GM21528 (cell line): Measurements from ENCODE around the gene IL12B.
"Not testable (repeated sequence)": the region's sequence is repeated elsewhere in the genome, so short reads cannot be mapped to it uniquely, and the experiment has no call there.

Experiments used
- ATAC-seq: cut with Tn5 transposase; IDR thresholded peaks from one replicate; pipeline ENCODE4 v1.9.1; 2021; ENCODE audit warnings: mild to moderate bottlenecking, moderate library complexity; ENCODE audit not compliant: unreplicated experiment, low FRiP score

Gene IL12B

GRCh38 chr5:159330131-159330800 is at the start of gene IL12B:
TSS of gene IL12B (minus strand) at chr5:159330487. CDS start at chr5:159326782, 3,705 bp downstream.
- no peak for ATAC-seq

GRCh38 chr5:159377653-159378052 is 47.4 kb upstream of the IL12B start:
- no peak for ATAC-seq

- not testable (repeated sequence) for ATAC-seq
Observed at GRCh38 chr5:159367866-159368265, 37.6 kb upstream of the IL12B start.

- not testable (repeated sequence) for ATAC-seq
Observed at GRCh38 chr5:159366776-159367175, 36.5 kb upstream of the IL12B start.

- no peak for ATAC-seq
Observed at GRCh38 chr5:159362220-159362619, 31.9 kb upstream of the IL12B start.

GRCh38 chr5:159359871-159360270 is 29.6 kb upstream of the IL12B start:
- ATAC-seq: not testable (repeated sequence)

GRCh38 chr5:159359408-159359807 is 29.1 kb upstream of the IL12B start:
- ATAC-seq: no peak

- no peak for ATAC-seq
Observed at GRCh38 chr5:159353661-159354252, 23.5 kb upstream of the IL12B start.

- not testable (repeated sequence) for ATAC-seq
Observed at GRCh38 chr5:159350644-159351043, 20.4 kb upstream of the IL12B start.

- ATAC-seq: not testable (repeated sequence)
Observed at GRCh38 chr5:159350216-159350615, 19.9 kb upstream of the IL12B start.

- no peak for ATAC-seq
Observed at GRCh38 chr5:159345861-159346260, 15.6 kb upstream of the IL12B start.

GRCh38 chr5:159345336-159345735 is 15.0 kb upstream of the IL12B start:
- ATAC-seq: no peak

GRCh38 chr5:159343295-159344094 is 13.2 kb upstream of the IL12B start:
- no peak for ATAC-seq

- no peak for ATAC-seq
Observed at GRCh38 chr5:159342840-159343239, 12.6 kb upstream of the IL12B start.

GRCh38 chr5:159341906-159342310 is 11.6 kb upstream of the IL12B start:
- ATAC-seq: no peak

GRCh38 chr5:159341145-159341544 is 10.9 kb upstream of the IL12B start:
- no peak for ATAC-seq

GRCh38 chr5:159340511-159340910 is 10.2 kb upstream of the IL12B start:
- no peak for ATAC-seq

- no peak for ATAC-seq
Observed at GRCh38 chr5:159339460-159339859, 9.2 kb upstream of the IL12B start.

GRCh38 chr5:159338118-159338517 is 7.8 kb upstream of the IL12B start:
- no peak for ATAC-seq

GRCh38 chr5:159337016-159337955 is 7.0 kb upstream of the IL12B start:
- no peak for ATAC-seq
